ENCODE results near the gene IGSF21.

Gene IGSF21

DNA sequence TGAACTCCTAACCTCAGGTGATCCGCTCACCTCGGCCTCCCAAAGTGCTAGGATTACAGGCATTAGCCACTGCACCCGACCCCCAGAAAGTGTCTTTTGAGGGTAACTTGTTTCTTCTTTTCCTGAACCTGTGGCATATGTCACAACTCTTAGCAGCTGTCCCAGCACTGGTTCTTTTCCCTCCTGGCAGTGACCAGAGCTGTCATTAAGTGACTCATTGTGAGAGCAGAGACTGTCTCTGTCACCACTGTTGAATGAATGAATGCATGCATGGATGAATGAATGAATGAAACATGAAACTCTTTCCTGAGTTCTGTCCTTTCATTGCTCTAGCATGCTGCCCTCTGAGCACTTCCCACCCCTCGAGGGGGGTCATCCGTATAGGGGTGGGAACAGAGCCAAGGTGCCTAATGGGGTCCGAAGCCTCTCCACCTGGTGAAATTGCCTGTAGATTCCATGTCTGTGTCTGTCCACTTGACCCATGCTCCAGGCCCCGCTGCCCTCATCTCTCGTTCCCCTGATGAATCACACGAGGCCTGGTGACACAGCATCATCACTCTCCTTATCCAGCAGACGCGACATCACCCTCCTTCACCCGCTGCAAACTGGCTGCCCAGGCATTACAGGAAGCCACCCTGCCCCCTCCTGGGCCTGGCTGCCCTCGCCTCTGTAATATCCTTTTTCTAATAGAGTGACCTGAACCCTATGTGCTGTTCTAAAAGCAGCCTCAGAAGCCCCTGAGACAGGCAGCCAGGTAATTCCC, 75.0 kb downstream of the IGSF21 start:
- DNase-seq = peak; percentile 21

DNA sequence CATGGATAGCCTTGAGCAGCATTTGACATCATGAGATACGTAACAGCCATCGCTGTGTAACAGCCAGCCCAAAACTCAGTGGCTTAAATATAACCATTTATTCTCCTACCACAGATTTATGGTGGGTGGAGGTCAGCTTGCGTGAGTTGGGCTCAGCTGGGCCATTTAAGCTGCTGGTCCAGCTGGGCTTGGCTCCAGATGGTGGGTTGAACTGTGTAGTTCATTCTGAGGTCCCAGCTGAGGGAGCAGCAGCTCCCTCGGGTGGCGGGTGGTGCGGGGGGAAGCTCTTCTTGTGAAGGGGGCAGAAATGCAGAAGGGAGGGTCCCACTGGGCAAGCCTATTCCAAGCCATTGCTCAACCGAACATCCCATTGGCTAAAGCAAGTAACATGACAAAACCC, 75.9 kb downstream of the IGSF21 start:
- no peak for DNase-seq

- DNase-seq = no peak
Measured at GRCh38 chr1:18187054-18187453, 79.5 kb downstream of the IGSF21 start.

DNA sequence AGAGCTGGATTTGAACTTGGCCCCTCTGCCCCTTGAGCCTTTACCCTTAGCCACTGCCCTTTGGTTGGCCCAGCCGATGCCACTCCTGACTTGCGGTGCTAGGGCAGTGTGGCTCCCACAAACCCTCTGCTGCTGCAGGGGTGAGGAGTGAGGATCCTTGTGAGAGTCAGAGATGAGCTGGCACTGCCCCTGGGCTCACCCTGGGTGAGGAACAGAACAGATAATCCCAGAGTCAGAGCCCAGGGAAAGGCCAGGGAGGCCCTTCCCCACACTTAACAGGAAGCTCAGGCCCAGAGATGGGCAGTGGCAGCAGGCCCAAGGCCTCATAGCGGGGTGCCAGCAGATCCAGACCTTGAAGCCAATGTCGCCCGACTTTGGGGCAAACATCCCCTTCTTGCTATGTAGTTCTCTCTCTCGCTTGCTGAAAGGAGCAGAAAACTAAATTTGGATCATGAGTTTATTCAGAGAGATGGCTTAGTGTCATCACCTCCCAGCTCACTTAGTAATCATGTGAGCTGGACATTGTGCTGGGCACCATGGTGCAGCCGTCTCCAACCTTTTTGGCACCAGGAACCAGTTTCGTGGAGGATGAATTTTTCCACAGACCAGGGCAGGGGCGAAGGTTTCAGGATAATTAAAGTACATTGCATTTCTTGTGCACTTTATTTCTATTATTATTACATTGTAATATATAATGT, 81.4 kb downstream of the IGSF21 start:
- DNase-seq = no peak

GRCh38 chr1:18190598-18190997, 83.0 kb downstream of the IGSF21 start:
- DNase-seq = no peak

DNA sequence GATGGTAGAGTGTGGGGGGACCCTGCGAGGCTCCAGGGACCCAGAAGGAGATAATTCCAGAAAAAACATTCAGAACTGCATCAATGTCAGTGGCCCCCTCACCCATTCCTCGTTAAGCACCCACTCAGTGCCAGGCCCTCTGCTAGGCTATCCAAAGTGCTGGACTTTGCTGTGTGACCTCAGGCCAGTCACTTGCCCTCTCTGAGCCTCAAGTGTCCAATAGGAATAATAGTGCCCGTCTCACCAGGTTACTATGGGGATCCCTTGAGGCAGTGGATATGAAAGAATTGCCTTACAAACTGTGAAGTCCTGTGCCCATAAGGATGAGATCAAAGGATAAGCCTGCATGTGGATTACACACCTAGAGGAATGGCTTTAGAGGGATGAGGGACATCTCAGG, 83.4 kb downstream of the IGSF21 start:
- DNase-seq = no peak

DNA sequence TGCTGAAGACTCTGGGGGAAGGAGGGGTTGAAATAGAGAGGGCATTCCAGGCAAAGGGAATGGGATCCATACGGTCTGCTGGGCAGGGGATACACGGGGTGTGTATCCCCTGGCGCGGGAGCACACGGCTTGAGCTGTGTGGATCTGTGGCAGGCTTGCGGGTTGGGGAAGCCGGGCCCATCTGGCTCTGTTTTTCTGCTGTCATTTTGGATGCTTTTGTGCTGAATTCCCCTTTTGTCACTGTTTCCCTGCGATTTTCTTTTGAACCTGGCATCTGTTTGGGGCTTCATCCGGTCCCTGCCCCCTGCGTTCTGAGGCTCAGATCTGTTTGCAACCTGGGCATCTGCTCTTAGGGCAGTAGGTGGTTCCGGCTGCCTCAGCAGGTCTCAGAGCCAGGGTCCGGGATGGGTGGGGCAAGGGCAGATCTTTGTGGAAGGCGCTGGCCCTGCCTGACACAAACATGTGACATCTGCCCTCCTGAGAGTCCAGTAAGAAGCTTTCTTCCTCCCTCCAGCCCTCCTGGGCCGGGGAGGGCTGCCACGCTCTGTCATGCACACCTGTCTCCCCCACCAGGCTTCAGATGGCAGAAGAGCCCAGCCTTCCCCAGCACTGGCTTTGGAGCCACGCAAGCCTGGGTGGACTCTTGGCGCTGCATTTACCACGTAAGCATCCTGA, 84.0 kb downstream of the IGSF21 start:
- no peak for DNase-seq

DNA sequence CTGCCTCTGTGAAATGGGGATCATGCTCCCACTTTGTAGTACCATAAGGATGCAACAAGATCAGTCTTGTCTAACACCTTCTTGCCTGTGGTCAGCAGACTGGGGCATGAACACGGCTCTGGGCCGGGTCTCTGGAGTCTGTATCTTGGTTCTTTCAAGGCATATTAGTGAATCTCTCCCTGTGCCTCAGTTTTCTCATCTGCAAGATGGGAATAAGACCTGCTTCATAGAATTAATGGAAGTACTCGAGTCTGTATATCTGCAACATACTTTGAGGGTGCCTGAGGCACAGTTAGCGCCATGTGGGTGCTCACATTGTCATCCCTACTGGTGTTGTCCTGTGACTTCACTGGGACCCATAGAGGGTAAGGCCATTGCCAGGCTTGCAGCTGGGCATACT, 84.6 kb downstream of the IGSF21 start:
- DNase-seq = no peak

DNA sequence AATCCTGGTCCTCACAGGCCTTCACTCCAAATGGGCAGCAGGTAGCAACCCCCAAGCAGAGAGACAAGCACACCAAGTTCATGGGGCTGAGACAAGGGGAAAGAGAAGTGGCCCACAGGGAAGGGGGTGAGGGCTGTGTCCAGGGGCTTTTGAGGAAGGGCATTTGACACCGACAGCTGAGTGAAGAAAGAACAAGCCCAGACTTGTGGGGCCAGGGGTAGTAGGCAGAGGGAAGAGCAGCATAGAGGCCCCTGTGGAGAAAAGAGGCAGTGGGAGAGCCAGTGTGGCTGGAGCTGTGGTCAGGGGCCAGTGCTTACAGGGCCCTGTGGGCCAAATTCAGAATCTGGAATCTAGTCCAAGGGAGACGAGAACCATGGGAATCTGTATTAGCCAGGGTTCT, 85.4 kb downstream of the IGSF21 start:
- DNase-seq = no peak

DNA sequence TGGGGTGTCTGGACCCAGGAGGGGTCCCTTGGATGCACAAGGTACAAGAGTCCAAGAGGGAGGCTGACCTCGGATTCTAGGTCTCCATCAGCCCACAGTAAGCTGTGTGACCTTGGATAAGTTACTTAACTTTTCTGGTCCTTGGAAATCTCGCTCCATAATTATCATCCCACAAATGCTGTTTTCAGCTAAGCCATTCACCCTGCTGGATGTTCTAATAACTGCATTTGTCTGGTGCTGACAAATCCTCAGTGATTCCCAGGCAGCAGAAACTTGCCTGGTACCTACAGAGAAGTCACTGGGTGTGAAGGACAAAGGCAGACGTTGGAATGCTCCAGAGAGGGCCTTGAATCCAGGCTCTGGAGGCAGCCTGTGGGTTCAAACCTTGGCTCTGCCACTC, 89.7 kb downstream of the IGSF21 start:
- DNase-seq = no peak

DNA sequence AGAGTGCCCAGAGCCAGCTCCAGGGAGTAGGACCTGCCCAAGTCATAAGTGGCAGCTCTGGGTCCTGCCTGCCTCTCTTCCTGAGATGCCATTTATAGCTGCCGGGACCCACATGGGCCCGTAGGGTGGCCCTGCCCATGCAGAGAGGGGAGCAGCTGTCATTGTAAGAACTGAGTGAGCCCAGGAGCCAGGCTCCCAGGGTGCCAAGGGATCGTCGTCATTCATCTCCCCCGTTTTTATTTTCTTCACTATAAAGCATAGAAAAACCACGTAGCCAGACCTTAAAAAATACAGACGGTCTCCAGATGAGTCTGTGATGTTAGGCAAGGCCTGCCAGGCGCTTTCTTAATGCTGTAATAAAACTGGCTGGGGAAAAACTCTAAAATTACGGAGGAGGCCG, 90.7 kb downstream of the IGSF21 start:
- DNase-seq = no peak

- no peak for DNase-seq
Measured at GRCh38 chr1:18199462-18199861, 91.9 kb downstream of the IGSF21 start.

GRCh38 chr1:18200136-18200717, 92.6 kb downstream of the IGSF21 start:
- no peak for DNase-seq

- no peak for DNase-seq
Measured at GRCh38 chr1:18200918-18201317, 93.3 kb downstream of the IGSF21 start.

GRCh38 chr1:18201997-18202719, 94.6 kb downstream of the IGSF21 start:
- no peak for DNase-seq

DNA sequence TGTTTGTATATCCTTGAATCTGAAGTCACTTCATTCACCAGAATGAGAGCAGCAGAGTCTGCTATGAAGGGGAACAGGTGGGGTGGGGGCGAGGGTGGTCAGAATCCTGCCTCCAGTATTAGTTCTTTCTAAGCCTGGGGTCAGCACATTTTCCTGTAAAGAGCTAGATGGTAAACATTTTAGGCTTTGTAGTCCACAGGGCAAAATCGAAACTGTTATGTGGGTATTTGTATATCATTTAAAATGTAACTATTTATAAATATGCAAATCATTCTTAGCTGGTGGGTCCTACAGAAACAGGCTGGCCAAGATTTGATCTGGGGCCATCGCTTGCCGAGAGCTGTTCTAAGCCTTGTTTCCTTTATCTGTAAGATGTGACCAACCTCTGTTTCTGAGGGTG, 96.0 kb downstream of the IGSF21 start:
- DNase-seq = no peak

DNA sequence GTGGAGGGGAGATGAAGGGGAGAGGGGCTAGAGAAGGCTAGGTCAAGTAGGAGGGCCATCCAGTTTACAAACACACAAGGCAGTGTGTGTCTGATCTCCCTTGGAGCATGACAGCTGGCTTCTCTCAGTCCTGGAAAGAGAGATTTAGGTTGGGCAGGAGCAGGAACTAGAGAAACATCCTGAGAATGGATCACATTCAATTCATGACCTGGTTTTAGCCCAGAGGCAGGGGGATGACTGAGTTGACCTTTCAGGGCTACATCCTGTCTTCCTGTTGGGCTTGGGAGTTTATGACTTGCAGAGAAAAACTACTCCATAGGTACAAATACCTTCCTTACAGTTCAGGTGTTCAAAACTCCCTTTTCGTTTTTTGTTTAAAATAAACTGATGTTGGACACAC, 97.0 kb downstream of the IGSF21 start:
- DNase-seq = no peak

GRCh38 chr1:18205319-18205718, 97.7 kb downstream of the IGSF21 start:
- DNase-seq = no peak

GRCh38 chr1:18211764-18212163, 104.2 kb downstream of the IGSF21 start:
- DNase-seq = no peak

DNA sequence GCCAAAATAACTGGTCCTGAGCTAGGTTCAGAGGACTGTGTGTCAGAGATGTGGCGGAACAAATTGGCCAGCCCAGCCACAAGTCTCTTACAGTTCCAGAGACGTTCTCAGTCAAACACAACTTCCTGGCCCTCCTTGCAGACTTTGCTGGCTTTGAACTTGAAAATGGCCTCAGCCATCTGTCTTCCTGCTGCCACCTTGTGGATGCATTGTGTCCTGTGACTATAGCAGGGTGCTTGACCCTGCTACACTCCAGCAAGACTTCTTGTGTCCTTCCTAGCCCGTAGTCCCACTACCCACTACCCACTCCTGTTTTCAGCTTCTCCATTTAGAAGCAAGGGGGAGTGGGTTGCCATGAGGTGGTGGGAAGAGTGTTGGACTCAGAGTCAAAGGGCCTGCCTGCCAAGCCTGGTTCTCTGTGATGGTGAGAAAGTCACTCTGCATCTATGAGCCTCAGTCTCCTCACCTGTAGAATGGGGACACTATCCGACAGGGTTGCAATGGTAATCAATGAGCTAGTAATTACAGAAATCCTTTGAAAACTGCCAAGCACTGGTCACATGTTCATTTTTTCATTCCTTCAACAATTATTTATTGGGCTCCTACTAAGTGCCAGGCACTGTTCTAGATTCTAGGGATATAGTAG, 109.9 kb downstream of the IGSF21 start:
- peak; percentile 5 for DNase-seq

GRCh38 chr1:18229625-18230024, 122.0 kb downstream of the IGSF21 start:
- no peak for DNase-seq

DNA sequence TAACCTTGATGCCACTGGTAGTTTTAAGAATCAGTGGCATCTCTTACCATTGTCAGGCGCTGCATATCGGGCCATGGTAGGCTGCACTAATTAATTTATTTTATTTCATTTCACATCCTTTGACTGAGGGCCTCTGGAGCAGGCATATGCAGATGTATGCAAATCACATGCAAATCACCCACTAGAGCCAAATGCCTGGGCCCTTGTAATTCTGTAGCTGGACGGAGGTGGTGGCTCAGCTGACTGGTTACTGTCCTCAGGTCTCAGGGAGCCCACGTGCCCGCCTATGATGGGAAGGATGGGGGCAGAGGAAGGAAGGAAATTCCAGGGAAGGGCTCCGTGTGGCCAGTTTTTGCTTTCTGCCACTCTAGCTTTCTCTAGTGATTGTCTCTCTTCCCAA, 122.7 kb downstream of the IGSF21 start:
- no peak for DNase-seq

All from fibroblast of skin of abdomen (primary cell).